ENCODE data around the gene STEAP1B. TPM values are rescaled to one million over a fixed set of nuclear protein-coding genes. Genes with fewer than 3 reads are reported as not detected.

STEAP1B gene
- total and polyA plus RNA-seq, 2 experiments from 2014 or later, result 0.16 TPM; not detected in 1

DNA sequence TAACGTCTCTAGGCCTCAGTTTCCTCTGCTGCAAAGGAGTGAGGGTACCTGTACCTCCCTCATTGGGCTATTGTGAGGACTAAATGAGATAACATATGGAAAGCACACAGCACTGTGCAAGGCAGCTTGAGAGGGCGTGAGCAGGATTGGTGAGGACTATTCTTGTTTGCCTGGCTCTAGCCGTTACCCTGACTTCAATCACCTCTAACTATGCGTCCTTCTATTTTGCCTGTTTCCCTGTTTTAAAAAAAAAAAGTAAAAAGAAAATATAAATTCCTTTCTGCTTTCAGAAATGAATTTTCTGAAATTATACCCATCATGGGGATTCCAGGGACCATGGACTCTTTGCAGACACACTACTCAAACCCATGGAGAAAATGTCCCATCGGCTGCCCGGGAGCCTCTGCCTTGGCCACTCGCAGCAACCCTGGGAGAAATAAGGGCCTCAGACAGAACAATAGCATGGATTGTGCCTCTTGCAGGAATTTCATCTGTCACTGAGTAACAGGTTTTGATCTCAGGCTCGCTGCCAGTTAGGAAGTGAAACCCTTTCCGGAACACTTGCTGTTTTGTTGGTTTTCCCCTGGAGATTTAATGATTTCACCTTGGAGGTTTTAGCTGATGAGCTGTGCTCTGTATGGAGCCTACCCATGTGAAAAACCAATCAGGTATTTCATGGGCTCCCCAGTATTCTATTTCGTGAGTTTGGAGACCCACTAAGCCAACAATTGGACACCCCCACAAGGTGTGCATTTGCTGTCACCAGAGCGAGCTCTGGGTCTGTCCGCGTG is 55.6 kb downstream of the STEAP1B start:
- Histone ChIP-seq H3K4me2 (no peak overlapping the region), H3K4me1 (ENCODE audit: insufficient read depth) (peaks cover 13% of the 10 kb centered on the region), H3K4me3 (no peak overlapping the region), H3K9me2 (replicated peaks; ENCODE audit: insufficient read depth) (no peaks in the 10 kb centered on the region), H3K36me3 (replicated peaks; ENCODE audit: insufficient read depth, low read depth) (no peaks in the 10 kb centered on the region), H2AFZ (no peak overlapping the region), H3K27me3 (no peaks in the 10 kb centered on the region), H3K9me3 (ENCODE audit: low read depth) (no peaks in the 10 kb centered on the region), H3K79me2 (no peaks in the 10 kb centered on the region), H4K20me1 (ENCODE audit: insufficient read depth, poor library complexity, severe bottlenecking) (no peaks in the 10 kb centered on the region), H3K27ac (no peak overlapping the region)
- 93% methylated on average over 13 of the region's 13 CpGs for WGBS (ENCODE audit: low lambda C conversion rate, missing lambda C conversion rate)
- DNase-seq (ENCODE audit: low spot score), result no peak
- TF ChIP-seq, protein P1, sequence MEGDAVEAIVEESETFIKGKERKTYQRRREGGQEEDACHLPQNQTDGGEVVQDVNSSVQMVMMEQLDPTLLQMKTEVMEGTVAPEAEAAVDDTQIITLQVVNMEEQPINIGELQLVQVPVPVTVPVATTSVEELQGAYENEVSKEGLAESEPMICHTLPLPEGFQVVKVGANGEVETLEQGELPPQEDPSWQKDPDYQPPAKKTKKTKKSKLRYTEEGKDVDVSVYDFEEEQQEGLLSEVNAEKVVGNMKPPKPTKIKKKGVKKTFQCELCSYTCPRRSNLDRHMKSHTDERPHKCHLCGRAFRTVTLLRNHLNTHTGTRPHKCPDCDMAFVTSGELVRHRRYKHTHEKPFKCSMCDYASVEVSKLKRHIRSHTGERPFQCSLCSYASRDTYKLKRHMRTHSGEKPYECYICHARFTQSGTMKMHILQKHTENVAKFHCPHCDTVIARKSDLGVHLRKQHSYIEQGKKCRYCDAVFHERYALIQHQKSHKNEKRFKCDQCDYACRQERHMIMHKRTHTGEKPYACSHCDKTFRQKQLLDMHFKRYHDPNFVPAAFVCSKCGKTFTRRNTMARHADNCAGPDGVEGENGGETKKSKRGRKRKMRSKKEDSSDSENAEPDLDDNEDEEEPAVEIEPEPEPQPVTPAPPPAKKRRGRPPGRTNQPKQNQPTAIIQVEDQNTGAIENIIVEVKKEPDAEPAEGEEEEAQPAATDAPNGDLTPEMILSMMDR (IDR thresholded peaks at IDR 0.05; ENCODE audit: poor library complexity), result no peak
- no peak for TF ChIP-seq EZH2phosphoT487 (IDR thresholded peaks at IDR 0.05; ENCODE audit: low read depth, severe bottlenecking, unreplicated experiment)
- no peak for TF ChIP-seq EZH2 (IDR thresholded peaks at IDR 0.05; ENCODE audit: borderline replicate concordance)

DNA sequence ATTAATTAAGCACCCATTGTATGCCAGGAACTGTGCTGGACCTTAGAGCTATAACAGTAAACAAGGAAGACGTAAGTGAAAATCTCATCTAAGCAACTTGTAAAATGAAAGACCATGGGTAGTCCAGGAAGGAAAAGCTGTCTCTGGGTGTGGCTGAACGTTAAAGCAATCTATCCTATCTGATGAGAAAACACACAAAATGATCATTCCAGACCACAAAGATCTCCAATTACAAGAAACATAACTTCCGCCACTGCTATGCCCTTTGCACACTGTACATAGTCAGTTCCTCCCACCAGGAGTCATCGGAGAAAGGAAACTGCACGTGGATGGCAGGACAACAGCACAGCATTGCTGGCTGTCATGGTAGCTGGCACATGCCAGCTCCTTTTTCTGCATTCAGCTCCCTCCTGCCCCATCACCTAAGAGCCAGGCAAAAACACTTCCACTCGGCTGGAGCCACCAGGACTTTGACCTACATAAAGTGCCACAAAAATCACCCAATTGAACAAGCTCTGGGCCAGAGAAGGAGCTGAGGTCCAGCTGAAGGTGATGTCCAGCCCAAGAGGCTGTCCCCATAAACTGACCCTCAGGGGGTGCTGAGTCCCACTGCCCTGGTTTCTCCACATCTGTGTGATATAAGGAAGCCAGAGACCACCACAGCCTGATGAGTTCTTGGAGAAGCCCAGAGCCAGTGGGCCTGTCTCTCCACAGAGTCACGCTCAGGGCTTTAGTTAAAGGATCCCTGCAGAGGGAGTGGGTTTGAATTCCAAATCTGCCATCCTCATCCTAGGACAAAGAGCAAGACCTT is 56.4 kb downstream of the STEAP1B start:
- Histone ChIP-seq H3K9me3 (ENCODE audit: low read depth) (no peaks in the 10 kb centered on the region), H4K20me1 (ENCODE audit: insufficient read depth, poor library complexity, severe bottlenecking) (no peaks in the 10 kb centered on the region), H3K27ac (peak overlapping the region; percentile 41), H3K4me2 (no peak overlapping the region), H3K36me3 (replicated peaks; ENCODE audit: insufficient read depth, low read depth) (no peaks in the 10 kb centered on the region), H3K9me2 (replicated peaks; ENCODE audit: insufficient read depth) (no peaks in the 10 kb centered on the region), H3K79me2 (no peaks in the 10 kb centered on the region), H3K4me3 (no peak overlapping the region), H3K27me3 (no peaks in the 10 kb centered on the region), H2AFZ (no peak overlapping the region), H3K4me1 (ENCODE audit: insufficient read depth) (peaks cover 13% of the 10 kb centered on the region)
- TF ChIP-seq EZH2phosphoT487 (IDR thresholded peaks at IDR 0.05; ENCODE audit: low read depth, severe bottlenecking, unreplicated experiment) (no peak), EZH2 (IDR thresholded peaks at IDR 0.05; ENCODE audit: borderline replicate concordance) (no peak)
- TF ChIP-seq, protein P1 (IDR thresholded peaks at IDR 0.05; ENCODE audit: poor library complexity), result no peak
- WGBS (ENCODE audit: low lambda C conversion rate, missing lambda C conversion rate), result 74% methylated on average over 7 of the region's 7 CpGs
- peak; percentile 39 for DNase-seq (ENCODE audit: low spot score)

DNA sequence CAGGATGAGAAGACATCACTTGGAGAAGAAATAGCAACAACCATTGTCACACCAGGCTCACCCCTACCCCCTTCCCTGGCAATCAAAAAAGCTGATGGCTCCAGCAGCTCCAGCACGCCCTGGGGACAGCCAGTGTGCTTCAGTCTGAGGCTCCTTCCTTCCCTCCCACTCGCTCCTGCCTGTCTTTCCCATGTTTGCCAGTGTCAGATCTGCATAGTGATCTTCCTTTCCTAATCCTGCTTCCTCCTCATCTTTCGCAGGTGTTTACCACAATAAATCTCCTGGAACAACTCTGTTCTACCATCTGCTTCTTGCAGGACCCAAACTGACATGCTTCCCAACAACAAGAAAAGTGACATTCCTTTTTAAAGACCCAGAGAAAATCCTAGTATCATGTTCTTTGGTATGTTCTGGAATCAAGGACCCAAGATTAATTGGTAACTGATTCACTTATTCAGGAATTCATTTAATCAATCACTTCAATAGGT is 57.1 kb downstream of the STEAP1B start:
- Histone ChIP-seq H3K4me1 (ENCODE audit: insufficient read depth) (peaks cover 13% of the 10 kb centered on the region), H3K79me2 (no peaks in the 10 kb centered on the region), H3K9me3 (ENCODE audit: low read depth) (no peaks in the 10 kb centered on the region), H3K4me2 (no peak overlapping the region), H3K27ac (peak overlapping the region; percentile 41), H3K27me3 (no peaks in the 10 kb centered on the region), H3K4me3 (no peak overlapping the region), H3K9me2 (replicated peaks; ENCODE audit: insufficient read depth) (no peaks in the 10 kb centered on the region), H2AFZ (no peak overlapping the region), H4K20me1 (ENCODE audit: insufficient read depth, poor library complexity, severe bottlenecking) (no peaks in the 10 kb centered on the region), H3K36me3 (replicated peaks; ENCODE audit: insufficient read depth, low read depth) (no peaks in the 10 kb centered on the region)
- 77% methylated on average over 3 of the region's 3 CpGs for WGBS (ENCODE audit: low lambda C conversion rate, missing lambda C conversion rate)
- TF ChIP-seq, protein P1 (IDR thresholded peaks at IDR 0.05; ENCODE audit: poor library complexity), result no peak
- TF ChIP-seq EZH2phosphoT487 (IDR thresholded peaks at IDR 0.05; ENCODE audit: low read depth, severe bottlenecking, unreplicated experiment), result no peak
- no peak for TF ChIP-seq EZH2 (IDR thresholded peaks at IDR 0.05; ENCODE audit: borderline replicate concordance)
- no peak for DNase-seq (ENCODE audit: low spot score)

Data from hepatocyte (in vitro differentiated cells).